Measurements from ENCODE around the gene SNX8.
"Not testable (repeated sequence)": the region's sequence is repeated elsewhere in the genome, so short reads cannot be mapped to it uniquely, and the experiment has no call there.

SNX8 gene

GRCh38 chr7:2289111-2289586 is 25.1 kb downstream of the SNX8 start:
- DNase-seq = no peak

GRCh38 chr7:2288503-2288902 is 25.7 kb downstream of the SNX8 start:
- DNase-seq = no peak

GRCh38 chr7:2287745-2288144 is 26.5 kb downstream of the SNX8 start:
- DNase-seq = no peak

- DNase-seq = no peak
These were observed 31.2 kb downstream of the SNX8 start for GRCh38 chr7:2283074-2283473.

GRCh38 chr7:2282185-2282751 is 32.0 kb downstream of the SNX8 start:
- DNase-seq = no peak

- DNase-seq = no peak
These were observed 32.7 kb downstream of the SNX8 start for GRCh38 chr7:2281541-2281940.

- DNase-seq = no peak
These were observed 33.8 kb downstream of the SNX8 start for GRCh38 chr7:2280424-2280823.

GRCh38 chr7:2279896-2280295 is 34.3 kb downstream of the SNX8 start:
- DNase-seq = no peak

- DNase-seq = no peak
These were observed 36.2 kb downstream of the SNX8 start for GRCh38 chr7:2278026-2278425.

GRCh38 chr7:2276107-2276506 is 38.1 kb downstream of the SNX8 start:
- DNase-seq = no peak

- no peak for DNase-seq
These were observed 39.1 kb downstream of the SNX8 start for GRCh38 chr7:2275101-2275500.

- no peak for DNase-seq
These were observed 39.6 kb downstream of the SNX8 start for GRCh38 chr7:2274666-2275065.

GRCh38 chr7:2273866-2274265 is 40.4 kb downstream of the SNX8 start:
- no peak for DNase-seq

- DNase-seq = no peak
These were observed 42.2 kb downstream of the SNX8 start for GRCh38 chr7:2272031-2272430.

GRCh38 chr7:2271273-2272026 is 42.8 kb downstream of the SNX8 start:
- DNase-seq = no peak

GRCh38 chr7:2270495-2270894 is 43.7 kb downstream of the SNX8 start:
- no peak for DNase-seq

GRCh38 chr7:2269991-2270460 is 44.2 kb downstream of the SNX8 start:
- DNase-seq = no peak

- DNase-seq = not testable (repeated sequence)
These were observed 44.9 kb downstream of the SNX8 start for GRCh38 chr7:2269089-2269990.

- no peak for DNase-seq
These were observed 47.3 kb downstream of the SNX8 start for GRCh38 chr7:2266911-2267310.

- no peak for DNase-seq
These were observed 50.1 kb downstream of the SNX8 start for GRCh38 chr7:2264158-2264557.

GRCh38 chr7:2263176-2263575 is 51.1 kb downstream of the SNX8 start:
- no peak for DNase-seq

GRCh38 chr7:2261611-2262010 is 52.6 kb downstream of the SNX8 start:
- no peak for DNase-seq

- DNase-seq = peak; percentile 34
These were observed 53.4 kb downstream of the SNX8 start for GRCh38 chr7:2260820-2261219.

GRCh38 chr7:2259480-2259879 is 54.8 kb downstream of the SNX8 start:
- no peak for DNase-seq
